ENCODE data around the gene FAR2.

The FAR2 gene

DNA sequence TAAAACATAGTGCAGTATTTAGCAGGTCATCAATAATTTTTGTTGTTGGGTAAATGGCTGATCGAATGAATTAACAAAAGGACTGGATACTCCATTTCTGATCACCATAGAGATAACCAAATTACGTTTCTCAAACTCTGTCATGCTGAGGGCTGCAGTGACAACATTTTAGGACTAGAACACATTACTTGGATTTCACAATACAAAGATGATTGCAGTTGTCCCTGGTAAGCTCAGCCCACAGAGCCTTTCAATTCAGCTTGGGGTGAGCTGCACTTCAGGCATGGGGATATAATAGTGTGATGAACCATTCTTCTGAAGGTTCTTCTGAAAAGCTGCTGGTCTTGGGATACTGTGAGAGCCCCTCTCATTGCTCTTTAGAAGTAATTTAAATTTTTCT is 74.3 kb downstream of the FAR2 start:
- H3K4me3 ChIP-seq (ENCODE audit: low read length), result no peak overlapping the region
- H3K9me3 ChIP-seq (ENCODE audit: low read length), result no peaks in the 10 kb centered on the region
- H3K27me3 ChIP-seq (ENCODE audit: insufficient read depth, low read length), result no peaks in the 10 kb centered on the region
- H3K4me1 ChIP-seq (ENCODE audit: insufficient read depth, low read length), result no peaks in the 10 kb centered on the region
- no peak overlapping the region for H2AFZ ChIP-seq (ENCODE audit: low read depth, low read length)
- H3K36me3 ChIP-seq (ENCODE audit: insufficient read depth, low read length), result no peaks in the 10 kb centered on the region

DNA sequence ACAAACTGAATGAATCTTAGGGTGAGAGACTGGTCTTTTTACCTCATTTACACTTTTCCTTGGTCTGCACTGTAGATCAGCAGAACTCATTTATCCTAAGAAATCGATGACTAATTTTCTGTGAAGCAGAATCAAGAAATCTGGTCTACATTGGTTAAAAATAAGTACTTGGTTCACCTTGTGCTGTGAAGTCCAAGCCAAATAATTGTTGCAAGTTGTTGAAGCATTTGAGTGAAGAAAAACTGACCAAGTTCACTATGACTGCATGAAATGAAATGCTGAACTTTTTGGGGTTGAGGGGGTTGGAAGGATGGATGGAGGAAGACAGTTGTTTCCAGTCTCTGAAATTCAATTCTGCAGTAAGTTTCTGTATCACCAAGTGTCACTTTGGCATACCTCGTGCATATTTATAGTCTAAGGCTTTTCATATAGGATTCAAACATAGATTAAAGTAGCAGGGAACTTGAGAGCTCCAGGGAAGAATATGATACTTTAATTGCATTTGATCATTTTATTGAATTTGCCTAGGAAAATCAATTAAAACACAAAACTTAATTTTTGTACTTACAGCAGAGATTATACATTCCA is 75.0 kb downstream of the FAR2 start:
- Histone ChIP-seq H3K4me1 (ENCODE audit: insufficient read depth, low read length) (no peaks in the 10 kb centered on the region), H3K4me3 (ENCODE audit: low read length) (no peak overlapping the region), H2AFZ (ENCODE audit: low read depth, low read length) (no peak overlapping the region), H3K9me3 (ENCODE audit: low read length) (no peaks in the 10 kb centered on the region), H3K36me3 (ENCODE audit: insufficient read depth, low read length) (no peaks in the 10 kb centered on the region), H3K27me3 (ENCODE audit: insufficient read depth, low read length) (no peaks in the 10 kb centered on the region)

GRCh38 chr12:29224572-29224971 is 75.5 kb downstream of the FAR2 start:
- no peaks in the 10 kb centered on the region for H3K4me1 ChIP-seq (ENCODE audit: insufficient read depth, low read length)

GRCh38 chr12:29225834-29226233 is 76.8 kb downstream of the FAR2 start:
- H3K4me3 ChIP-seq (ENCODE audit: low read length), result no peak overlapping the region
- no peak overlapping the region for H2AFZ ChIP-seq (ENCODE audit: low read depth, low read length)
- H3K9me3 ChIP-seq (ENCODE audit: low read length), result no peaks in the 10 kb centered on the region
- H3K4me1 ChIP-seq (ENCODE audit: insufficient read depth, low read length), result no peaks in the 10 kb centered on the region
- H3K27me3 ChIP-seq (ENCODE audit: insufficient read depth, low read length), result no peaks in the 10 kb centered on the region
- no peaks in the 10 kb centered on the region for H3K36me3 ChIP-seq (ENCODE audit: insufficient read depth, low read length)

More at GRCh38 chr12:29224572-29224971, 75.5 kb downstream of the FAR2 start:
- Histone ChIP-seq H3K4me3 (ENCODE audit: low read length) (no peak overlapping the region), H3K9me3 (ENCODE audit: low read length) (no peaks in the 10 kb centered on the region), H2AFZ (ENCODE audit: low read depth, low read length) (no peak overlapping the region), H3K27me3 (ENCODE audit: insufficient read depth, low read length) (no peaks in the 10 kb centered on the region), H3K36me3 (ENCODE audit: insufficient read depth, low read length) (no peaks in the 10 kb centered on the region)

DNA sequence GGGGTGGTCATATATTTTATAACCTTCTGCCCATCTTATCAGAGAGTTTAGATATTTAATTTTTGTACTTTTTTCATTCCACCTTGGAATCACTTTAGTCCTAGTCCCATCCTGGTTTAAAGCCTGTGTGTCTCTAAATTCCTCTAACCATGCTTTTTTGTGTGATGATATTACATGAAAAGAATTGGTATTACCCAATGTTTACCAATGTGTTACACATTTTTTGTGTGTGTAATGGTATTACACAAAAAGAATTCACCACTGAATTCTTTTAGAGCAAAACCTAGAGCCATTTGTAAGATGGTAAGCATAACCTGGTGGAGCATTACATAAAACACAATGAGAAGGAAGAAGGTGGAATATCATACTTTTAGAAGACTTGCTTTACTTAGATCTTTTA is 77.5 kb downstream of the FAR2 start:
- no peaks in the 10 kb centered on the region for H3K36me3 ChIP-seq (ENCODE audit: insufficient read depth, low read length)
- H3K9me3 ChIP-seq (ENCODE audit: low read length), result no peaks in the 10 kb centered on the region
- no peak overlapping the region for H2AFZ ChIP-seq (ENCODE audit: low read depth, low read length)
- no peaks in the 10 kb centered on the region for H3K27me3 ChIP-seq (ENCODE audit: insufficient read depth, low read length)
- no peaks in the 10 kb centered on the region for H3K4me1 ChIP-seq (ENCODE audit: insufficient read depth, low read length)
- no peak overlapping the region for H3K4me3 ChIP-seq (ENCODE audit: low read length)

DNA sequence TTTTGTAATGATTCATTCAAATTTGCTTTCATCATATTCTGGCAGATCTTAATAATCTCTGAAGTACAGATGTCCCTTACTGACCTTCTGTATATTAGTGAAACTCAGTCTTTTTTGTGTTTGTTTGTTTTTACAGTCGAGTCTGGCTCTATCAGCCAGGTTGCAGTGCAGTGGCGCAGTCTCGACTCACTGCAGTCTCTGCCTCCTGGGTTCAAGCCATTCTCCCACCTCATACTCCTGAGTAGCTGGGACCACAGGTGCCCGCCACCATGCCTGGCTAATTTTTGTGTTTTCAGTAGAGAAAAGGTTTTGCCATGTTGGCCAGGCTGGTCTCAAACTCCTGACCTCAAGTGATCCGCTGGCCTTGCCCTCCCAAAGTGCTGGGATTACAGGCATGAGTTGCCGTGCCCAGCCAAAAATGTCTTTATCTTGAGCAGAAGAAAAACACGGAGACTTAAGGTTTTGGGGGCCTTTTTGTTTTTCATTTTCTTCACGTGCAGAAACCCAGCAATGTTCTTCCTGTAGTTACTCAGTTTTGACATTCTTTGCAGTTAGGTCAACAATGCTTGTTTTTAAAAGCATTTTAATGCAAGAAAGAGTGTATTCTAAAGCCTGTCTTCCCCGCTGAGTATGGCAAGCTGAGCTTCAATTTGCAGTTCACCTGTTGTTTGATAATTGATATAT is 79.5 kb downstream of the FAR2 start:
- Histone ChIP-seq H3K4me1 (ENCODE audit: insufficient read depth, low read length) (no peaks in the 10 kb centered on the region), H3K4me3 (ENCODE audit: low read length) (no peak overlapping the region), H3K27me3 (ENCODE audit: insufficient read depth, low read length) (no peaks in the 10 kb centered on the region), H3K9me3 (ENCODE audit: low read length) (no peaks in the 10 kb centered on the region), H2AFZ (ENCODE audit: low read depth, low read length) (no peak overlapping the region), H3K36me3 (ENCODE audit: insufficient read depth, low read length) (no peaks in the 10 kb centered on the region)

GRCh38 chr12:29229158-29229505 is 80.1 kb downstream of the FAR2 start:
- Histone ChIP-seq H3K36me3 (ENCODE audit: insufficient read depth, low read length) (no peaks in the 10 kb centered on the region), H3K9me3 (ENCODE audit: low read length) (no peaks in the 10 kb centered on the region), H3K4me1 (ENCODE audit: insufficient read depth, low read length) (no peaks in the 10 kb centered on the region), H2AFZ (ENCODE audit: low read depth, low read length) (no peak overlapping the region), H3K27me3 (ENCODE audit: insufficient read depth, low read length) (no peaks in the 10 kb centered on the region), H3K4me3 (ENCODE audit: low read length) (no peak overlapping the region)

DNA sequence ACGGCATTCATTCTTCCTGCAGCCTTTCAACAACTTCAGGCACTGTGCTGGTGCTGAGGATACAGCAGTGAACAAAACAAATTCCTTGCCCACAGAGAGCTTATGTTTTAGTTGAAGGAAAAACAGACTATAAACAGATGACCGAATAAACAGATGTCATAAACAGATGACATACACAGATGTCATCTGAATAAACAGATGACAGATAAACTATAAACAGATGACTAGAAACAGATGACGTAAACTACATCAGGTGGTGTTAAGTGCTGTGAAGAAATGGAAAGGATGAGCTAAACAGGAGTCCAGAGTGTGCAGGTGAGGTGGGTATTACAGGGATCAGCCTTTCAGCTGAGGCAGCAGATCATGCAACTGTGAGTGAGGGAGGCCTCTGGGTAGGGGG is 80.9 kb downstream of the FAR2 start:
- no peaks in the 10 kb centered on the region for H3K27me3 ChIP-seq (ENCODE audit: insufficient read depth, low read length)
- no peaks in the 10 kb centered on the region for H3K4me1 ChIP-seq (ENCODE audit: insufficient read depth, low read length)
- H3K36me3 ChIP-seq (ENCODE audit: insufficient read depth, low read length), result no peaks in the 10 kb centered on the region
- H2AFZ ChIP-seq (ENCODE audit: low read depth, low read length), result no peak overlapping the region
- H3K4me3 ChIP-seq (ENCODE audit: low read length), result no peak overlapping the region
- no peaks in the 10 kb centered on the region for H3K9me3 ChIP-seq (ENCODE audit: low read length)

- Histone ChIP-seq H3K4me3 (ENCODE audit: low read length) (no peak overlapping the region), H3K4me1 (ENCODE audit: insufficient read depth, low read length) (no peaks in the 10 kb centered on the region), H2AFZ (ENCODE audit: low read depth, low read length) (no peak overlapping the region), H3K27me3 (ENCODE audit: insufficient read depth, low read length) (no peaks in the 10 kb centered on the region), H3K36me3 (ENCODE audit: insufficient read depth, low read length) (no peaks in the 10 kb centered on the region), H3K9me3 (ENCODE audit: low read length) (no peaks in the 10 kb centered on the region)
These were observed 81.9 kb downstream of the FAR2 start for GRCh38 chr12:29230800-29231560.

DNA sequence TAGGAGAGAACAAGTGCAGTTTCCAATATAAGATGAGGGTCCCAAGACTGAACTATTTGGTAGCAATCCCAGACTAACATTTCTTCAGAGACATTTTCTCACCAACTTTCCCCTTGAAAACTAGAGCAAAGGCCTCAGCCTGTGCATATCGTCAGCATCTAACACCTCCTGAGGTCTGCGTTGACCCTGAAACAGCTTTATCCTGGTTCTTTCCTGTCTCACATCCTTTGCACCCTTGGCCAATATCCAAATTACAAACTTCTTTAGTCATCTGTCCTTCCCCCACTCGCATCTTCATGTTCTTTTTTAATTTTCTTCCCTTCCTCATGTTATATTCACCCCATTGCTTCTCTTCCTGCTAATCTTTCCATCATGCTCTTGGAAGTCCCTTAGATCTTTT is 83.0 kb downstream of the FAR2 start:
- H3K27me3 ChIP-seq (ENCODE audit: insufficient read depth, low read length), result no peaks in the 10 kb centered on the region
- no peak overlapping the region for H2AFZ ChIP-seq (ENCODE audit: low read depth, low read length)
- no peaks in the 10 kb centered on the region for H3K9me3 ChIP-seq (ENCODE audit: low read length)
- no peak overlapping the region for H3K4me3 ChIP-seq (ENCODE audit: low read length)
- no peaks in the 10 kb centered on the region for H3K36me3 ChIP-seq (ENCODE audit: insufficient read depth, low read length)
- H3K4me1 ChIP-seq (ENCODE audit: insufficient read depth, low read length), result no peaks in the 10 kb centered on the region

DNA sequence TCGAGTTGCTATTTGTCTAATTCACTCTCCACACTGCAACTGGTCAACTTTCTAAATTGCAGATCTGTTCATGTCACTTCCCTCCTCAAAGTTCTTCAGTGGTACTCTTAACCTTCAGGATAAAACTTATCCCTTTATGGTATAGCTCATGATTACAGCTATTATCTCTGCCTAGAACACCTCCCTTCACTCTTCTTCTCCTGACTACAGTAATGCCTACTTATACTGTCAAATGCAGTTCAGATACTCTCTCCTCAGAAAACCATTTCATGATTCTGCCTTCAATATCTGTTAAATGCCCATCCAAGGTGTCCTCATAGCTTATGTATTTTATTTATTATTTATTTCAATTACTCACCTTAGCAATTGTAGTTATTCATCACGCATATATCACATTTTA is 85.5 kb downstream of the FAR2 start:
- no peaks in the 10 kb centered on the region for H3K9me3 ChIP-seq (ENCODE audit: low read length)
- no peaks in the 10 kb centered on the region for H3K4me1 ChIP-seq (ENCODE audit: insufficient read depth, low read length)
- H3K36me3 ChIP-seq (ENCODE audit: insufficient read depth, low read length), result no peaks in the 10 kb centered on the region
- H3K27me3 ChIP-seq (ENCODE audit: insufficient read depth, low read length), result no peaks in the 10 kb centered on the region
- no peak overlapping the region for H3K4me3 ChIP-seq (ENCODE audit: low read length)
- no peak overlapping the region for H2AFZ ChIP-seq (ENCODE audit: low read depth, low read length)

GRCh38 chr12:29234965-29235626 is 86.0 kb downstream of the FAR2 start:
- H2AFZ ChIP-seq (ENCODE audit: low read depth, low read length), result no peak overlapping the region
- no peaks in the 10 kb centered on the region for H3K36me3 ChIP-seq (ENCODE audit: insufficient read depth, low read length)
- H3K4me3 ChIP-seq (ENCODE audit: low read length), result no peak overlapping the region
- H3K9me3 ChIP-seq (ENCODE audit: low read length), result no peaks in the 10 kb centered on the region
- H3K27me3 ChIP-seq (ENCODE audit: insufficient read depth, low read length), result no peaks in the 10 kb centered on the region
- H3K4me1 ChIP-seq (ENCODE audit: insufficient read depth, low read length), result no peaks in the 10 kb centered on the region

GRCh38 chr12:29238822-29239291 is 89.8 kb downstream of the FAR2 start:
- Histone ChIP-seq H3K4me3 (ENCODE audit: low read length) (no peak overlapping the region), H2AFZ (ENCODE audit: low read depth, low read length) (no peak overlapping the region), H3K27me3 (ENCODE audit: insufficient read depth, low read length) (no peaks in the 10 kb centered on the region), H3K36me3 (ENCODE audit: insufficient read depth, low read length) (no peaks in the 10 kb centered on the region), H3K4me1 (ENCODE audit: insufficient read depth, low read length) (no peaks in the 10 kb centered on the region), H3K9me3 (ENCODE audit: low read length) (no peaks in the 10 kb centered on the region)
